HepG2 (cell line): ENCODE data around the gene MARS1. TPM values are rescaled to one million over a fixed set of nuclear protein-coding genes. Genes with fewer than 3 reads are reported as not detected.
A peak's percentile ranks its signal among the peaks of the same experiment; 100 is the strongest.

ENCODE experiments used
- ATAC-seq: fragments of 200-7000 bp; cut with Tn5 transposase; 3 replicates; pipeline ENCODE4 v1.9.1; 2020; ENCODE audit warnings: mild to moderate bottlenecking, moderate library complexity
- BruUV-seq: library from RNA; stranded (reverse); fragments of 400-500 nt; replicated peaks from 2 replicates; lab custom pipeline; 2021; lab: Mats Ljungman, UMichigan
- CTCF ChIA-PET: fragments of 300-600 bp; formaldehyde crosslinking; extraction: SDS; loops from one replicate; lab custom pipeline; 2021; ENCODE audit warnings: low total read pairs, inconsistent platforms, low intra/inter-chr PET ratio; lab: Yijun Ruan, JAX
- POLR2A ChIA-PET: fragments of 350-600 bp; sonication (Branson Sonifier 250); formaldehyde crosslinking; loops from one replicate; lab custom pipeline; 2020; ENCODE audit warnings: antibody characterized with exemption, inconsistent platforms; lab: Yijun Ruan, JAX
- DNase-seq: peaks from one replicate; pipeline ENCODE4 v3.0.0-alpha.2; 2015; ENCODE audit warnings: low spot score
- FAIRE-seq: peaks from 3 replicates; lab custom pipeline; 2011; peaks lifted over from hg19 to GRCh38; lab: Jason Lieb, UNC
- H2AFZ ChIP-seq: one replicate; pipeline ENCODE4 v1.6.1; 2011; ENCODE audit warnings: low read length, inconsistent platforms
- H3K27ac ChIP-seq: fragments of 300-600 bp; 3 replicates; pipeline ENCODE4 v1.8.0; 2011; ENCODE audit warnings: mixed run types, mild to moderate bottlenecking, mixed read lengths, low read length, inconsistent platforms; ENCODE audit not compliant: insufficient read depth; ENCODE audit errors: extremely low read length
- H3K27me3 ChIP-seq, 2 experiments: fragments of 200-600 bp in 1 of 2; 2 replicates in 1 of 2; 3 replicates in 1 of 2; pipeline versions ENCODE4 v1.6.0 to v1.8.0; 2011; ENCODE audit warnings: low read length in 2 of 2, mild to moderate bottlenecking in 2 of 2, moderate library complexity in 2 of 2, inconsistent platforms in 1 of 2; ENCODE audit not compliant: insufficient read depth in 2 of 2, control insufficient read depth in 1 of 2
- H3K36me3 ChIP-seq, 2 experiments: fragments of 200-600 bp in 1 of 2; replicated peaks in 1 of 2; 2 replicates in 1 of 2; 3 replicates in 1 of 2; pipeline versions ENCODE4 v1.5.1 to v1.8.0; 2011; ENCODE audit warnings: low read length in 2 of 2, inconsistent platforms in 1 of 2; ENCODE audit not compliant: insufficient read depth in 2 of 2, control insufficient read depth in 1 of 2
- H3K4me1 ChIP-seq: 2 replicates; pipeline ENCODE4 v1.5.1; 2012; ENCODE audit warnings: low read length, inconsistent platforms; ENCODE audit not compliant: insufficient read depth
- H3K4me2 ChIP-seq: 2 replicates; pipeline ENCODE4 v1.6.0; 2011; ENCODE audit warnings: low read depth, low read length, inconsistent platforms
- H3K4me3 ChIP-seq, 3 experiments: fragments of 200-600 bp in 1 of 3; sonication (generic), shearing (Covaris generic) in 1 of 3; replicated peaks in 1 of 3; 2 replicates each; pipeline ENCODE4 v1.5.1; 2011 to 2016; ENCODE audit warnings: low read length in 3 of 3, inconsistent platforms in 2 of 3, low read depth in 2 of 3, mild to moderate bottlenecking in 2 of 3, control low read depth in 1 of 3, mixed read lengths in 1 of 3; ENCODE audit not compliant: insufficient read depth in 1 of 3
- H3K79me2 ChIP-seq: one replicate; pipeline ENCODE4 v1.6.1; 2011; ENCODE audit warnings: low read length, inconsistent platforms; ENCODE audit not compliant: insufficient read depth
- H3K9ac ChIP-seq: 2 replicates; pipeline ENCODE4 v1.6.0; 2011; ENCODE audit warnings: mild to moderate bottlenecking, low read depth, low read length, inconsistent platforms; ENCODE audit not compliant: insufficient read depth
- H3K9me3 ChIP-seq: 2 replicates; pipeline ENCODE4 v1.5.1; 2012; ENCODE audit warnings: mild to moderate bottlenecking, low read length
- H4K20me1 ChIP-seq: 2 replicates; pipeline ENCODE4 v1.6.0; 2011; ENCODE audit warnings: inconsistent platforms, mild to moderate bottlenecking, low read length, moderate library complexity; ENCODE audit not compliant: insufficient read depth
- RBFOX2 ChIP-seq: fragments of 200-400 bp; formaldehyde crosslinking; IDR thresholded peaks from 2 replicates; pipeline ENCODE4 v1.6.1; 2017; ENCODE audit warnings: low read depth, mild to moderate bottlenecking, low read length
- ZNF136 ChIP-seq: sonication (generic); formaldehyde crosslinking; IDR thresholded peaks from 2 replicates; pipeline ENCODE4 v1.8.1; 2022; ENCODE audit warnings: low read depth, mild to moderate bottlenecking, moderate library complexity, missing genetic modification reagents
- ZNF629 ChIP-seq: sonication (generic); formaldehyde crosslinking; conservative IDR thresholded peaks from 2 replicates; pipeline ENCODE4 v1.5.0; 2020; ENCODE audit warnings: missing genetic modification reagents
- WGBS: methylation state at CpG from one replicate; pipeline ENCODE4 v1.1.6; 2017; ENCODE audit warnings: low lambda C conversion rate; 5-methylcytosine and 5-hydroxymethylcytosine counted together
- in situ Hi-C: cut with HindIII; loops from 2 replicates; pipeline ENCODE4 v1.10.0; 2017; ENCODE audit warnings: low pct_unique_long_range_greater_than_20kb; ENCODE audit not compliant: extremely low pct_ligation_motif_present
- intact Hi-C: fragments of 100-400 bp; cut with micrococcal nuclease; formaldehyde crosslinking; loops from one replicate; pipeline ENCODE4 v1.10.0; 2022; ENCODE audit not compliant: unreplicated experiment
- polyA plus RNA-seq, 8 experiments: library from polyadenylated mRNA; depleted of rRNA in 3 of 8; stranded (reverse) in 7 of 8; unstranded in 1 of 8; fragments of >200 nt; fragmentation: Illumina TruSeq in 4 of 8; extraction: Trizol in 4 of 8; gene quantifications; 2 replicates each; pipeline versions ENCODE4 v1.2.1 to v1.2.3, GENCODE V29; 2011 to 2016; ENCODE audit warnings: low read depth in 4 of 8, missing spikeins in 1 of 8, mixed read lengths in 1 of 8; ENCODE audit not compliant: insufficient read depth in 1 of 8
- total RNA-seq, 5 experiments: library from RNA; depleted of rRNA; stranded (reverse); fragments of >200 nt; fragmentation: Illumina TruSeq; extraction: Trizol; gene quantifications; 2 replicates each; pipeline ENCODE4 v1.2.3, GENCODE V29; 2016; ENCODE audit warnings: low read depth in 1 of 5
- TF ChIP-seq, protein P1 (sequence below): sonication (generic); formaldehyde crosslinking; IDR thresholded peaks from 2 replicates; pipeline ENCODE4 v1.5.0; 2020; ENCODE audit warnings: mild to moderate bottlenecking, missing genetic modification reagents, borderline replicate concordance

Gene MARS1
- total and polyA plus RNA-seq, 2 of the 13 experiments (the other 11 are each of a cell fraction or from before 2014, with no cell fraction given), result 115 to 181 TPM

DNA sequence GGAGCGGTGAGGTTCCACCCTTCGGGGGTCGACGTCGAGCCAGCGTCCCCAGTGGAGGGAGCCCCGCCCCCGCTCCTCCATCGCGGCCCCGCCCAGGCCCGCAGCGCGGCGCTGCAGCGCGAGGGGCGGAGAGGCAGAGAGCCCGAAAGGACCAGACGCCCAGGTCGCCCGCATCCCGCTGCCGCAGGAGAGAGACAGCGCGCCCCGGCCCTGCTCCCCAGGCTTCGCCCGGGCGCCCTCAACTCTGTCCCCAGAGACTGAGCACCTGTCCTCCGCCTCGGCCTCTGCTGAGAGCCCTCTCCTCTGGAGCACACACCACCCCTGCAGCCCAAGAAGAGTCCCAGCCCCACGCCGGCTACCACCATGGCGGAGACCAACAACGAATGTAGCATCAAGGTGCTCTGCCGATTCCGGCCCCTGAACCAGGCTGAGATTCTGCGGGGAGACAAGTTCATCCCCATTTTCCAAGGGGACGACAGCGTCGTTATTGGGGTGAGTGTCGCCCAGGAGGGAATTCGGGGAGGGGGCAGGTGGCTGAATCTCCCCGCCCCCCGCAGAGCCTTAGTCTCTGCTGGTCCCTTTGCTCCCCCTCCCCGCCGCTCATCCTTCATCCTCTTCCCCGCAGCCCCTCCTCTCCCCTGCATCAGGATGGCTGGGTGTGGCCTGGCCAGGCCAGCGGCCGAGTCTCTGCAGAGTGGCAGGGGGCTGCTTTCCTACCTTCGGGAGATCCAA, 62.2 kb downstream of the MARS1 start, which contains the start of gene KIF5A (continued):
- TF ChIP-seq, protein P1, sequence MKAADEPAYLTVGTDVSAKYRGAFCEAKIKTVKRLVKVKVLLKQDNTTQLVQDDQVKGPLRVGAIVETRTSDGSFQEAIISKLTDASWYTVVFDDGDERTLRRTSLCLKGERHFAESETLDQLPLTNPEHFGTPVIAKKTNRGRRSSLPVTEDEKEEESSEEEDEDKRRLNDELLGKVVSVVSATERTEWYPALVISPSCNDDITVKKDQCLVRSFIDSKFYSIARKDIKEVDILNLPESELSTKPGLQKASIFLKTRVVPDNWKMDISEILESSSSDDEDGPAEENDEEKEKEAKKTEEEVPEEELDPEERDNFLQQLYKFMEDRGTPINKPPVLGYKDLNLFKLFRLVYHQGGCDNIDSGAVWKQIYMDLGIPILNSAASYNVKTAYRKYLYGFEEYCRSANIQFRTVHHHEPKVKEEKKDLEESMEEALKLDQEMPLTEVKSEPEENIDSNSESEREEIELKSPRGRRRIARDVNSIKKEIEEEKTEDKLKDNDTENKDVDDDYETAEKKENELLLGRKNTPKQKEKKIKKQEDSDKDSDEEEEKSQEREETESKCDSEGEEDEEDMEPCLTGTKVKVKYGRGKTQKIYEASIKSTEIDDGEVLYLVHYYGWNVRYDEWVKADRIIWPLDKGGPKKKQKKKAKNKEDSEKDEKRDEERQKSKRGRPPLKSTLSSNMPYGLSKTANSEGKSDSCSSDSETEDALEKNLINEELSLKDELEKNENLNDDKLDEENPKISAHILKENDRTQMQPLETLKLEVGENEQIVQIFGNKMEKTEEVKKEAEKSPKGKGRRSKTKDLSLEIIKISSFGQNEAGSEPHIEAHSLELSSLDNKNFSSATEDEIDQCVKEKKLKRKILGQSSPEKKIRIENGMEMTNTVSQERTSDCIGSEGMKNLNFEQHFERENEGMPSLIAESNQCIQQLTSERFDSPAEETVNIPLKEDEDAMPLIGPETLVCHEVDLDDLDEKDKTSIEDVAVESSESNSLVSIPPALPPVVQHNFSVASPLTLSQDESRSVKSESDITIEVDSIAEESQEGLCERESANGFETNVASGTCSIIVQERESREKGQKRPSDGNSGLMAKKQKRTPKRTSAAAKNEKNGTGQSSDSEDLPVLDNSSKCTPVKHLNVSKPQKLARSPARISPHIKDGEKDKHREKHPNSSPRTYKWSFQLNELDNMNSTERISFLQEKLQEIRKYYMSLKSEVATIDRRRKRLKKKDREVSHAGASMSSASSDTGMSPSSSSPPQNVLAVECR, result peak; percentile 30; the same call in 1 of the 2 replicates
- TF ChIP-seq RBFOX2, result peak; percentile 56

DNA sequence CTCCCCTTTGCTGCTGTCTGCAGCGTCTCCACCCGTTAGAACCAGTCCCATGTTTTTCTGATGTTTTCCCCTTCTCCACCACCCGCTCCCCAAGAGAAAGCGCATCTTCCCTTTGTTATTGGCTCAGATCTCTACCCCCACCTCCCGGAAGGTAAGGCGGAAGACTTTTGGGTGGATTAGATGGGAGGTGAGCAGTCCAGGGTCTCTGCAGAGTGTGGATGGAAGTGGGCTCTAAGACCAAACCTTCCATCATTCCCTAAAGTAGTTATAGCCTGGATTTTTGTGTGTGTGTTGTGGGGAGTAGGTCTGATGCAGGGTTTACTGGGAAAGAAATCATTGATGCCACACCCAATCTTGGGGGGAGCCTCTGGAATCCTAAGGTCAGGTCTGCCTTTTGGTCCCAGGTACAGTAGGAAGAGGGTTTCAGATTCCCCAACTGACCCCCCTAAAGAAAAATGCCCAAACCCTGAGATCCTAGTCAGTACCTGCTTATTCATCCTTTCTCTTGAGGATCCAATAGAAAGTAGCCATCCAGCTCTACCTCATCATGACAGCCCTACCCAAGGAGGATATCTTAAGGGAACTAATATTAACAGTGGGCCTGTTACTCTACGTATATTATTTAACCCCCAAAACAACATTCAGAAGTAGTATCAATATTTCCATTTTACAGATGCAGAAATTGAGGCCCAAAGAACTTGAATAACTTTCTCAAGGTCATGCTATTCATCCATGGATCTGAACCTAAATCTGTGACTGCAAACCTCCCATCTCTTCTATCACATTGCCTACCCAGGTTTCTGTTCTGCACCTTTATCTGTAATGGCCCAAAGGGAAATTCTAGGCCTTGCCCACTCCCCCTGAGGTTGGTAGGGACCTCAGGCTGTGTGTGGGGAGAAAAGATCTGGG, 63.0 kb downstream of the MARS1 start:
- FAIRE-seq (no peak), DNase-seq (no peak), ATAC-seq (no peak)
- H4K20me1 ChIP-seq, result no peaks in the 10 kb centered on the region
- peaks cover 1 to 27% of the 10 kb centered on the region in 2 experiments; a peak in 3 of 5 replicates for H3K27me3 ChIP-seq
- in situ Hi-C loops, result no loop called here
- H3K4me3 ChIP-seq, result peak overlapping the region in 1 of 3 experiments; percentile 75; a peak in 3 of 6 replicates
- H3K9ac ChIP-seq, result no peak overlapping the region
- no TSS peak for BruUV-seq
- TF ChIP-seq ZNF629 (CRISPR knock-in tag) (peak; percentile 54; the same call in 1 of the 2 replicates), ZNF136 (CRISPR knock-in tag) (no peak)
- H3K9me3 ChIP-seq, result no peaks in the 10 kb centered on the region
- H3K36me3 ChIP-seq, result no peaks in the 10 kb centered on the region
- H3K4me1 ChIP-seq, result peaks cover 48% of the 10 kb centered on the region
- H3K27ac ChIP-seq, result no peak overlapping the region
- peak overlapping the region; percentile 81 for H3K4me2 ChIP-seq
- WGBS, result 65% methylated on average over 7 of the region's 7 CpGs
- peaks cover 8% of the 10 kb centered on the region for H3K79me2 ChIP-seq
- POLR2A ChIA-PET, result no interaction called here
- intact Hi-C loops, result no loop called here
- no peak overlapping the region for H2AFZ ChIP-seq
- CTCF ChIA-PET, result interaction anchor here (1.3 kb wide), 1 partner anchor 33 kb away, joined by 4 read pairs; no protein-coding TSS in a partner anchor
